Measurements from ENCODE around the gene HRAS. TPM values are rescaled to one million over a fixed set of nuclear protein-coding genes. Genes with fewer than 3 reads are reported as not detected.

Gene HRAS
- total and polyA plus RNA-seq, 2 of the 8 experiments (the other 6 are each of a cell fraction or from before 2014, with no cell fraction given): 44.3 to 54.7 TPM

DNA sequence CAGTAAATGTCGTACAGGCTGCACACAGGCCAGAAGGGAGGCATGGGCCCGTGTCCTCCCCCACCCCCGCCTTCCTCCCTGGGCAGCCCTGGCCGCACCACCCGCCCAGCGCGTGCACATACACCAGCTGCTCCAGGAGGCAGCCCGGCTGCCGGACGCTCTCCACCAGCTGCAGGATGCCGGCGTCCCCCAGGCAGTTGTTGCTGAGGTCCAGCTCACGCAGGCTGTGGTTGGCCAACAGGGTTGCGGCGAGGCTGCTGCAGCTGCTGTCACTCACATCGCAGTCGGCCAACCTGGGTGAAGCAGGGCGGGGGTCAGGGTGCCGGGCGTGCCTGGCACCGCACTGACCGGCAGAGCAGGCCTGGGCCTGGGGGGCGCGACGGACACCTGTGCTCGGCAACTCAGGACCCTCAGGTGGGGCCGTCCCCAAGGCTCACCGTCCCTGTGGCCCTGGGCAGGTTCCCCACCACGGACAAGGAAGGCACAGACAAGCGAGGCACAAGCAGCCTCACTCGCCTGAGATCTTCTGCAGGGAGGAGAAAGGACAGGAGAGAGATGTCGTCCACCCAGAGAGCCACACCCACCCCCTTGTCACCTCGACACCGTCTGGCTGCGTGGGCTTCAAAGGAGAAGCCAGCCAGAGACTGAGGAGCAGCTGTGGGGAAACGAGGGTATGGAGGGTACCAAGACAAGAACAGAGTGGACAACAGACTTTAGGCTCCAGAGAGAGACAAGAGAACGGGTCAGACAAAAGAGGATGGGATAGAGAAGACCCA is 40.4 kb downstream of the HRAS start:
- no peak overlapping the region for H3K9ac ChIP-seq (replicated peaks in 1 of 4; ENCODE audit: extremely low read depth in 1 of 4, low read depth in 3 of 4, low read length in 3 of 4)
- WGBS, 2 experiments (ENCODE audit: extremely low coverage in 1 of 2, insufficient coverage in 1 of 2, insufficient read length in 1 of 2, insufficient replicate concordance in 2 of 2, low coverage in 1 of 2, low lambda C conversion rate in 2 of 2, missing lambda C conversion rate in 1 of 2): 91% methylated on average over 34 of the region's 37 CpGs; no CpG with 5 or more reads in 1 of the 2 experiments

More for the DNA sequence above, 40.4 kb downstream of the HRAS start:
- H4K5ac ChIP-seq (ENCODE audit: insufficient read length, low read depth, low read length): no peak overlapping the region
- H3K27me3 ChIP-seq (replicated peaks in 1 of 4; ENCODE audit: control insufficient read depth in 3 of 4, extremely low read depth in 1 of 4, insufficient read depth in 3 of 4, low read length in 3 of 4): no peaks in the 10 kb centered on the region
- no peak overlapping the region for H3K4ac ChIP-seq (replicated peaks; ENCODE audit: insufficient read length, low read depth, low read length)
- H3K36me3 ChIP-seq (ENCODE audit: control insufficient read depth in 2 of 4, insufficient read depth in 4 of 4, low read length in 3 of 4): peaks cover 14 to 45% (median 31%) of the 10 kb centered on the region in 4 experiments; a peak in 7 of 8 replicates
- H3K79me1 ChIP-seq (ENCODE audit: low read depth, low read length): no peaks in the 10 kb centered on the region
- CTCF ChIA-PET (ENCODE audit: partially characterized antibody): interaction anchor here (1.2 kb wide), 1 partner anchor 22 kb away, joined by 5 read pairs; no protein-coding TSS in a partner anchor
- no peak overlapping the region; the same call in 1 of the 2 replicates for H4K8ac ChIP-seq (ENCODE audit: extremely low read depth, insufficient read depth, low read length)
- H3K18ac ChIP-seq (ENCODE audit: extremely low read depth, low read length): no peak overlapping the region
- H3K4me1 ChIP-seq (replicated peaks in 1 of 4; ENCODE audit: control insufficient read depth in 3 of 4, insufficient read depth in 4 of 4, low read length in 3 of 4): no peaks in the 10 kb centered on the region
- H3K14ac ChIP-seq (ENCODE audit: insufficient read length): no peak overlapping the region
- no peaks in the 10 kb centered on the region for H3K23me2 ChIP-seq (ENCODE audit: low read depth, low read length)
- no peak overlapping the region for H2AK5ac ChIP-seq (ENCODE audit: low read depth, low read length)
- no peaks in the 10 kb centered on the region for H3K79me2 ChIP-seq (ENCODE audit: control insufficient read depth in 1 of 2, insufficient read depth in 2 of 2, low read length in 2 of 2)
- no peak overlapping the region for H2BK12ac ChIP-seq (ENCODE audit: low read depth, low read length)
- no peak overlapping the region for H2BK15ac ChIP-seq (ENCODE audit: low read length)
- TF ChIP-seq RNF2 (IDR thresholded peaks at IDR 0.05; ENCODE audit: borderline replicate concordance, low read depth, low read length, missing control alignments, poor library complexity, severe bottlenecking) (no peak), SIX5 (IDR thresholded peaks at IDR 0.05; ENCODE audit: low read depth, low read length) (no peak), TEAD4 (IDR thresholded peaks at IDR 0.05; ENCODE audit: low read depth, low read length) (no peak), YY1 (IDR thresholded peaks at IDR 0.05; ENCODE audit: low read depth, low read length) (no peak), CTBP2 (IDR thresholded peaks at IDR 0.05; ENCODE audit: borderline replicate concordance, insufficient read depth, insufficient read length, low read length) (no peak)
- TF ChIP-seq, protein P1, sequence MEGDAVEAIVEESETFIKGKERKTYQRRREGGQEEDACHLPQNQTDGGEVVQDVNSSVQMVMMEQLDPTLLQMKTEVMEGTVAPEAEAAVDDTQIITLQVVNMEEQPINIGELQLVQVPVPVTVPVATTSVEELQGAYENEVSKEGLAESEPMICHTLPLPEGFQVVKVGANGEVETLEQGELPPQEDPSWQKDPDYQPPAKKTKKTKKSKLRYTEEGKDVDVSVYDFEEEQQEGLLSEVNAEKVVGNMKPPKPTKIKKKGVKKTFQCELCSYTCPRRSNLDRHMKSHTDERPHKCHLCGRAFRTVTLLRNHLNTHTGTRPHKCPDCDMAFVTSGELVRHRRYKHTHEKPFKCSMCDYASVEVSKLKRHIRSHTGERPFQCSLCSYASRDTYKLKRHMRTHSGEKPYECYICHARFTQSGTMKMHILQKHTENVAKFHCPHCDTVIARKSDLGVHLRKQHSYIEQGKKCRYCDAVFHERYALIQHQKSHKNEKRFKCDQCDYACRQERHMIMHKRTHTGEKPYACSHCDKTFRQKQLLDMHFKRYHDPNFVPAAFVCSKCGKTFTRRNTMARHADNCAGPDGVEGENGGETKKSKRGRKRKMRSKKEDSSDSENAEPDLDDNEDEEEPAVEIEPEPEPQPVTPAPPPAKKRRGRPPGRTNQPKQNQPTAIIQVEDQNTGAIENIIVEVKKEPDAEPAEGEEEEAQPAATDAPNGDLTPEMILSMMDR (IDR thresholded peaks at IDR 0.05; ENCODE audit: control extremely low read depth in 1 of 3, insufficient read depth in 1 of 3, low read depth in 1 of 3, low read length in 3 of 3): no peak
- H4K91ac ChIP-seq (replicated peaks; ENCODE audit: insufficient read length, low read length): no peak overlapping the region
- H3K27ac ChIP-seq (ENCODE audit: low read depth, low read length): no peak overlapping the region
- H4K20me1 ChIP-seq (replicated peaks in 1 of 2; ENCODE audit: control insufficient read depth in 1 of 2, insufficient read depth in 2 of 2, low read length in 2 of 2): peaks cover 2 to 10% of the 10 kb centered on the region in 2 experiments
- H3K23ac ChIP-seq (ENCODE audit: insufficient read length): no peak overlapping the region
- H2AFZ ChIP-seq (ENCODE audit: low read length): no peak overlapping the region
- FAIRE-seq: no peak
- H2BK120ac ChIP-seq (replicated peaks; ENCODE audit: low read depth, low read length): no peak overlapping the region
- H3K4me3 ChIP-seq (ENCODE audit: extremely low read depth in 1 of 4, insufficient read depth in 2 of 4, low read depth in 3 of 4, low read length in 4 of 4): no peak overlapping the region
- H3K56ac ChIP-seq (replicated peaks; ENCODE audit: insufficient read length, low read depth, low read length): no peak overlapping the region
- peak in 1 of 2 experiments; percentile 46 for DNase-seq (ENCODE audit: low read depth in 1 of 2, low spot score in 2 of 2)
- H3K9me3 ChIP-seq (ENCODE audit: insufficient read depth in 2 of 2, low read depth in 1 of 2, low read length in 1 of 2): peaks cover 11 to 19% of the 10 kb centered on the region in 2 experiments; a peak in 3 of 4 replicates
- no peak overlapping the region for H3K4me2 ChIP-seq (ENCODE audit: insufficient read depth in 1 of 2, low read depth in 2 of 2, low read length in 2 of 2)
- H2BK20ac ChIP-seq (ENCODE audit: low read length): no peak overlapping the region
- 0 out of 2 replicates have a peak overlapping the region, but pooled peaks have one; percentile 30 for H2BK5ac ChIP-seq (ENCODE audit: low read depth, low read length)
- POLR2A ChIA-PET (ENCODE audit: partially characterized antibody): interaction anchor here (1.1 to 3.5 kb wide), 3 partner anchors 9 to 78 kb away, joined by 3 to 41 read pairs (median 17); partner anchors contain the start of genes PTDSS2 and RNH1

Measured in H1 (cell line).